Mucosa of descending colon (tissue), 3 donors: ENCODE results near the gene C9orf85. TPM values are rescaled to one million over a fixed set of nuclear protein-coding genes. Genes with fewer than 3 reads are reported as not detected.

Source experiments
- ATAC-seq: fragments of 200-7000 bp; cut with Tn5 transposase; one replicate; pipeline ENCODE4 v1.9.1; 2020; ENCODE audit warnings: mild to moderate bottlenecking, moderate library complexity
- DNase-seq, 3 donors: peaks; one replicate each; pipeline ENCODE4 v3.0.0-alpha.2; 2020
- H3K36me3 ChIP-seq: fragments of 200-600 bp; one replicate; pipeline ENCODE4 v1.8.0; 2021; ENCODE audit warnings: low read depth, mild to moderate bottlenecking
- H3K4me1 ChIP-seq: fragments of 200-600 bp; one replicate; pipeline ENCODE4 v1.8.0; 2021; ENCODE audit warnings: low read depth, mild to moderate bottlenecking
- H3K4me3 ChIP-seq: fragments of 200-600 bp; one replicate; pipeline ENCODE4 v1.8.0; 2021; ENCODE audit warnings: mild to moderate bottlenecking
- H3K9me3 ChIP-seq: fragments of 200-600 bp; one replicate; pipeline ENCODE4 v1.8.0; 2021; ENCODE audit warnings: mild to moderate bottlenecking
- CTCF ChIP-seq: fragments of 200-600 bp; IDR thresholded peaks from one replicate; pipeline ENCODE4 v1.8.0; 2022; ENCODE audit warnings: antibody characterized with exemption, mild to moderate bottlenecking
- intact Hi-C, 2 donors: fragments of 100-400 bp; cut with DNase I in 1 of 2; cut with micrococcal nuclease in 1 of 2; formaldehyde crosslinking; loops; one replicate each; pipeline versions ENCODE4 v1.11.0 to v1.11.1; 2022; cut with DNase I, micrococcal nuclease
- total RNA-seq, 3 donors: library from RNA; stranded (reverse); fragmentation: NEBNext Ultra II Directional in 2 of 3; extraction: Animal tissue kit (Norgen Biotek cat#: 25700) in 2 of 3; gene quantifications; one replicate each; pipeline versions ENCODE4 v1.2.1 to v1.2.4, GENCODE V29; 2021 to 2023
- donor health status: DM: no; HTN: no; CAD: no; lungs with moderate emphysema.
- donor health status: DM: no; HTN: no; CAD: no.
- donor health status: DM: no; HTN: yes; CAD: no.

The C9orf85 gene
- total RNA-seq, 3 donors from 2014 or later: 12.6 to 17.0 (median 12.8) TPM

- Histone ChIP-seq H3K4me3 (no peak overlapping the region), H3K9me3 (no peaks in the 10 kb centered on the region), H3K4me1 (peaks cover 22% of the 10 kb centered on the region), H3K36me3 (no peaks in the 10 kb centered on the region)
- DNase-seq (no peak), ATAC-seq (no peak)
- intact Hi-C loops: no loop called here
- no peak for TF ChIP-seq CTCF
Measured at GRCh38 chr9:71908825-71909224, 2.6 kb upstream of the C9orf85 start.

- peak; percentile 34 for ATAC-seq
- Histone ChIP-seq H3K36me3 (no peaks in the 10 kb centered on the region), H3K4me3 (peak overlapping the region; percentile 97), H3K4me1 (peaks cover 22% of the 10 kb centered on the region), H3K9me3 (no peaks in the 10 kb centered on the region)
- TF ChIP-seq CTCF: no peak
- intact Hi-C loops: no loop called here
- peak; percentile 73 to 83 (median 76) for DNase-seq
Measured at GRCh38 chr9:71909887-71910649, 1.4 kb upstream of the C9orf85 start.

- no peak for DNase-seq
- Histone ChIP-seq H3K9me3 (no peaks in the 10 kb centered on the region), H3K36me3 (no peaks in the 10 kb centered on the region), H3K4me1 (peaks cover 22% of the 10 kb centered on the region), H3K4me3 (peak overlapping the region; percentile 97)
- no peak for TF ChIP-seq CTCF
- peak; percentile 32 for ATAC-seq
- intact Hi-C loops: no loop called here
Measured at GRCh38 chr9:71910650-71911060, 784 bp upstream of the C9orf85 start.

- DNase-seq (no peak), ATAC-seq (no peak)
- peak overlapping the region; percentile 97 for H3K4me3 ChIP-seq
- intact Hi-C loops: no loop called here
- no peaks in the 10 kb centered on the region for H3K9me3 ChIP-seq
- TF ChIP-seq CTCF: no peak
- no peaks in the 10 kb centered on the region for H3K36me3 ChIP-seq
- peaks cover 26% of the 10 kb centered on the region for H3K4me1 ChIP-seq
Measured at GRCh38 chr9:71911908-71912335, 483 bp downstream of the C9orf85 start.

GRCh38 chr9:71915495-71915894, 4.1 kb downstream of the C9orf85 start:
- no peak overlapping the region for H3K4me3 ChIP-seq
- intact Hi-C loops: no loop called here
- H3K4me1 ChIP-seq: peaks cover 21% of the 10 kb centered on the region
- H3K36me3 ChIP-seq: no peaks in the 10 kb centered on the region
- H3K9me3 ChIP-seq: no peaks in the 10 kb centered on the region
- no peak for TF ChIP-seq CTCF
- DNase-seq (no peak), ATAC-seq (no peak)
